Keratinocyte (primary cell): ENCODE data around the gene OAS3. TPM values are rescaled to one million over a fixed set of nuclear protein-coding genes. Genes with fewer than 3 reads are reported as not detected.

Experiments
- DNase-seq: peaks from one replicate; pipeline ENCODE4 v3.0.0-alpha.2; 2011; ENCODE audit warnings: low read depth, missing footprints, low spot score
- FAIRE-seq: peaks from 2 replicates; lab custom pipeline; 2011; peaks lifted over from hg19 to GRCh38; lab: Jason Lieb, UNC
- H2AFZ ChIP-seq: 2 replicates; pipeline ENCODE4 v1.6.0; 2012; ENCODE audit warnings: low read length, control low read depth, inconsistent platforms; ENCODE audit not compliant: control insufficient read depth
- H3K27ac ChIP-seq: 2 replicates; pipeline ENCODE4 v1.5.1; 2011; ENCODE audit warnings: low read length; ENCODE audit not compliant: control insufficient read depth, insufficient read depth
- H3K27me3 ChIP-seq: 3 replicates; pipeline ENCODE4 v1.6.0; 2011; ENCODE audit warnings: low read length; ENCODE audit not compliant: control insufficient read depth, insufficient read depth; ENCODE audit errors: extremely low read depth
- H3K36me3 ChIP-seq, 2 experiments: 2 replicates in 1 of 2; 3 replicates in 1 of 2; pipeline ENCODE4 v1.5.1; 2011; ENCODE audit warnings: low read length in 2 of 2, mild to moderate bottlenecking in 1 of 2; ENCODE audit not compliant: control insufficient read depth in 2 of 2, insufficient read depth in 2 of 2; ENCODE audit errors: extremely low read depth in 1 of 2
- H3K4me1 ChIP-seq: 3 replicates; pipeline ENCODE4 v1.5.1; 2011; ENCODE audit warnings: low read length; ENCODE audit not compliant: control insufficient read depth, insufficient read depth; ENCODE audit errors: extremely low read depth
- H3K4me2 ChIP-seq: 3 replicates; pipeline ENCODE4 v1.6.0; 2011; ENCODE audit warnings: low read depth, low read length; ENCODE audit not compliant: control insufficient read depth, insufficient read depth; ENCODE audit errors: extremely low read depth
- H3K4me3 ChIP-seq, 3 experiments: fragments of 200-600 bp in 1 of 3; sonication (generic) in 1 of 3; 2 replicates in 2 of 3; 3 replicates in 1 of 3; pipeline ENCODE4 v1.5.1; 2011 to 2016; ENCODE audit warnings: low read length in 3 of 3, mild to moderate bottlenecking in 3 of 3, control low read depth in 2 of 3, inconsistent platforms in 1 of 3, low read depth in 1 of 3, mixed read lengths in 1 of 3, mixed run types in 1 of 3, moderate library complexity in 1 of 3; ENCODE audit not compliant: control insufficient read depth in 2 of 3, insufficient read depth in 2 of 3; ENCODE audit errors: extremely low read depth in 1 of 3
- H3K79me2 ChIP-seq: 2 replicates; pipeline ENCODE4 v1.6.0; 2012; ENCODE audit warnings: low read length; ENCODE audit not compliant: control insufficient read depth, insufficient read depth
- H3K9ac ChIP-seq: 3 replicates; pipeline ENCODE4 v1.6.0; 2011; ENCODE audit warnings: low read length; ENCODE audit not compliant: control insufficient read depth, insufficient read depth; ENCODE audit errors: extremely low read depth
- H3K9me1 ChIP-seq: 3 replicates; pipeline ENCODE4 v1.6.0; 2011; ENCODE audit warnings: low read length; ENCODE audit not compliant: control insufficient read depth, insufficient read depth; ENCODE audit errors: extremely low read depth
- H3K9me3 ChIP-seq: 2 replicates; pipeline ENCODE4 v1.5.1; 2012; ENCODE audit warnings: low read depth, low read length; ENCODE audit not compliant: control insufficient read depth
- H4K20me1 ChIP-seq: 3 replicates; pipeline ENCODE4 v1.6.0; 2011; ENCODE audit warnings: low read length; ENCODE audit not compliant: control insufficient read depth, insufficient read depth; ENCODE audit errors: extremely low read depth
- CTCF ChIP-seq, 3 experiments: IDR thresholded peaks in 1 of 3; conservative IDR thresholded peaks in 1 of 3; optimal IDR thresholded peaks in 1 of 3; 2 replicates in 2 of 3; 3 replicates in 1 of 3; pipeline versions ENCODE3 to v1.5.1; 2011; ENCODE audit warnings: low read length in 3 of 3, mild to moderate bottlenecking in 3 of 3, moderate library complexity in 2 of 3, control low read depth in 1 of 3, inconsistent platforms in 1 of 3; ENCODE audit not compliant: insufficient read depth in 2 of 3; ENCODE audit errors: extremely low read depth in 1 of 3
- EZH2 ChIP-seq: IDR thresholded peaks from one replicate; pipeline ENCODE4 v1.6.1; 2012; ENCODE audit warnings: inconsistent platforms, mild to moderate bottlenecking, low read length, moderate library complexity
- dilution Hi-C: fragments of 300-500 bp; cut with MboI; formaldehyde crosslinking; loops from one replicate; pipeline ENCODE4 v1.7.0; 2020; ENCODE audit warnings: low sequenced_read_pairs; ENCODE audit not compliant: extremely low pct_ligation_motif_present
- polyA plus RNA-seq, 5 experiments: library from polyadenylated mRNA; depleted of rRNA in 3 of 5; stranded (reverse) in 3 of 5; stranded (forward) in 1 of 5; unstranded in 1 of 5; fragments of >200 nt; gene quantifications; 1 replicate in 1 of 5; 2 replicates in 3 of 5; 3 replicates in 1 of 5; pipeline versions ENCODE4 v1.2.1 to v1.2.3, GENCODE V29; 2011 to 2012; ENCODE audit warnings: missing spikeins in 2 of 5, low read depth in 1 of 5, low replicate concordance in 1 of 5

Gene OAS3
- polyA plus RNA-seq, 1 donor (not counting 4 experiments of a cell fraction or from before 2014, with no cell fraction given): 59.2 TPM

GRCh38 chr12:112942572-112942971, 4.3 kb downstream of the OAS3 start:
- dilution Hi-C loops: no loop called here
- H3K9me3 ChIP-seq: no peaks in the 10 kb centered on the region
- H4K20me1 ChIP-seq: no peaks in the 10 kb centered on the region
- H3K27ac ChIP-seq: no peak overlapping the region
- no peak for FAIRE-seq
- H3K4me3 ChIP-seq: no peak overlapping the region
- H3K4me1 ChIP-seq: peaks cover 18% of the 10 kb centered on the region
- no peak for DNase-seq
- H3K36me3 ChIP-seq: peaks cover 13 to 35% of the 10 kb centered on the region in 2 experiments
- no peak overlapping the region for H3K4me2 ChIP-seq
- no peak for TF ChIP-seq CTCF (optimal IDR thresholded peaks at IDR 0.05 in 1 of 3, IDR thresholded peaks at IDR 0.05 in 1 of 3, conservative IDR thresholded peaks at IDR 0.05 in 1 of 3; ENCODE audit: extremely low read depth in 1 of 3, insufficient read depth in 2 of 3, low read length in 3 of 3)
- TF ChIP-seq EZH2: no peak
- H2AFZ ChIP-seq: no peak overlapping the region
- H3K9ac ChIP-seq: no peak overlapping the region
- H3K79me2 ChIP-seq: peaks cover 43% of the 10 kb centered on the region
- no peaks in the 10 kb centered on the region for H3K27me3 ChIP-seq
- no peaks in the 10 kb centered on the region for H3K9me1 ChIP-seq

- Histone ChIP-seq H4K20me1 (no peaks in the 10 kb centered on the region), H3K27ac (no peak overlapping the region), H2AFZ (no peak overlapping the region), H3K9ac (no peak overlapping the region), H3K79me2 (peaks cover 36% of the 10 kb centered on the region), H3K4me1 (peaks cover 9% of the 10 kb centered on the region), H3K4me3 (no peak overlapping the region), H3K9me3 (no peaks in the 10 kb centered on the region), H3K36me3 (peaks cover 17 to 40% of the 10 kb centered on the region in 2 experiments), H3K4me2 (no peak overlapping the region), H3K27me3 (no peaks in the 10 kb centered on the region), H3K9me1 (no peaks in the 10 kb centered on the region)
- FAIRE-seq: peak; percentile 60
- no peak for TF ChIP-seq CTCF (optimal IDR thresholded peaks at IDR 0.05 in 1 of 3, IDR thresholded peaks at IDR 0.05 in 1 of 3, conservative IDR thresholded peaks at IDR 0.05 in 1 of 3; ENCODE audit: extremely low read depth in 1 of 3, insufficient read depth in 2 of 3, low read length in 3 of 3)
- TF ChIP-seq EZH2: no peak
- DNase-seq: no peak
- dilution Hi-C loops: no loop called here
Measured at GRCh38 chr12:112944024-112944690, 5.9 kb downstream of the OAS3 start.
